HepG2 (cell line): ENCODE results near the gene NRG2. TPM values are rescaled to one million over a fixed set of nuclear protein-coding genes. Genes with fewer than 3 reads are reported as not detected.

ENCODE experiments used
- ATAC-seq: fragments of 200-7000 bp; cut with Tn5 transposase; 3 replicates; pipeline ENCODE4 v1.9.1; 2020; ENCODE audit warnings: mild to moderate bottlenecking, moderate library complexity
- BruUV-seq: library from RNA; stranded (reverse); fragments of 400-500 nt; replicated peaks from 2 replicates; lab custom pipeline; 2021; lab: Mats Ljungman, UMichigan
- CTCF ChIA-PET: fragments of 300-600 bp; formaldehyde crosslinking; extraction: SDS; loops from one replicate; lab custom pipeline; 2021; ENCODE audit warnings: low total read pairs, inconsistent platforms, low intra/inter-chr PET ratio; lab: Yijun Ruan, JAX
- POLR2A ChIA-PET: fragments of 350-600 bp; sonication (Branson Sonifier 250); formaldehyde crosslinking; loops from one replicate; lab custom pipeline; 2020; ENCODE audit warnings: antibody characterized with exemption, inconsistent platforms; lab: Yijun Ruan, JAX
- DNase-seq: peaks from one replicate; pipeline ENCODE4 v3.0.0-alpha.2; 2015; ENCODE audit warnings: low spot score
- FAIRE-seq: peaks from 3 replicates; lab custom pipeline; 2011; peaks lifted over from hg19 to GRCh38; lab: Jason Lieb, UNC
- H2AFZ ChIP-seq: one replicate; pipeline ENCODE4 v1.6.1; 2011; ENCODE audit warnings: low read length, inconsistent platforms
- H3K27ac ChIP-seq: fragments of 300-600 bp; 3 replicates; pipeline ENCODE4 v1.8.0; 2011; ENCODE audit warnings: mixed run types, mild to moderate bottlenecking, mixed read lengths, low read length, inconsistent platforms; ENCODE audit not compliant: insufficient read depth; ENCODE audit errors: extremely low read length
- H3K27me3 ChIP-seq, 2 experiments: fragments of 200-600 bp in 1 of 2; 2 replicates in 1 of 2; 3 replicates in 1 of 2; pipeline versions ENCODE4 v1.6.0 to v1.8.0; 2011; ENCODE audit warnings: low read length in 2 of 2, mild to moderate bottlenecking in 2 of 2, moderate library complexity in 2 of 2, inconsistent platforms in 1 of 2; ENCODE audit not compliant: insufficient read depth in 2 of 2, control insufficient read depth in 1 of 2
- H3K36me3 ChIP-seq, 2 experiments: fragments of 200-600 bp in 1 of 2; replicated peaks in 1 of 2; 2 replicates in 1 of 2; 3 replicates in 1 of 2; pipeline versions ENCODE4 v1.5.1 to v1.8.0; 2011; ENCODE audit warnings: low read length in 2 of 2, inconsistent platforms in 1 of 2; ENCODE audit not compliant: insufficient read depth in 2 of 2, control insufficient read depth in 1 of 2
- H3K4me1 ChIP-seq: 2 replicates; pipeline ENCODE4 v1.5.1; 2012; ENCODE audit warnings: low read length, inconsistent platforms; ENCODE audit not compliant: insufficient read depth
- H3K4me2 ChIP-seq: 2 replicates; pipeline ENCODE4 v1.6.0; 2011; ENCODE audit warnings: low read depth, low read length, inconsistent platforms
- H3K4me3 ChIP-seq, 3 experiments: fragments of 200-600 bp in 1 of 3; sonication (generic), shearing (Covaris generic) in 1 of 3; replicated peaks in 1 of 3; 2 replicates each; pipeline ENCODE4 v1.5.1; 2011 to 2016; ENCODE audit warnings: low read length in 3 of 3, inconsistent platforms in 2 of 3, low read depth in 2 of 3, mild to moderate bottlenecking in 2 of 3, control low read depth in 1 of 3, mixed read lengths in 1 of 3; ENCODE audit not compliant: insufficient read depth in 1 of 3
- H3K79me2 ChIP-seq: one replicate; pipeline ENCODE4 v1.6.1; 2011; ENCODE audit warnings: low read length, inconsistent platforms; ENCODE audit not compliant: insufficient read depth
- H3K9ac ChIP-seq: 2 replicates; pipeline ENCODE4 v1.6.0; 2011; ENCODE audit warnings: mild to moderate bottlenecking, low read depth, low read length, inconsistent platforms; ENCODE audit not compliant: insufficient read depth
- H3K9me3 ChIP-seq: 2 replicates; pipeline ENCODE4 v1.5.1; 2012; ENCODE audit warnings: mild to moderate bottlenecking, low read length
- H4K20me1 ChIP-seq: 2 replicates; pipeline ENCODE4 v1.6.0; 2011; ENCODE audit warnings: inconsistent platforms, mild to moderate bottlenecking, low read length, moderate library complexity; ENCODE audit not compliant: insufficient read depth
- ARID5B ChIP-seq: IDR thresholded peaks from 2 replicates; pipeline ENCODE4 v1.4.0; 2020; ENCODE audit warnings: mild to moderate bottlenecking, missing genetic modification reagents
- ATAD3A ChIP-seq: sonication (generic); formaldehyde crosslinking; IDR thresholded peaks from 2 replicates; pipeline ENCODE4 v1.4.0; 2020; ENCODE audit warnings: missing genetic modification reagents
- CCAR2 ChIP-seq: fragments of 200-400 bp; formaldehyde crosslinking; optimal IDR thresholded peaks from 2 replicates; pipeline ENCODE3; 2018; ENCODE audit warnings: low read depth, mild to moderate bottlenecking, low read length, moderate library complexity
- CREB1 ChIP-seq, 2 experiments: fragments of 450-650 bp in 1 of 2; IDR thresholded peaks; 2 replicates each; pipeline ENCODE4 v1.6.1; 2016 to 2017; ENCODE audit warnings: control low read depth in 1 of 2, mild to moderate bottlenecking in 1 of 2, missing compliant biosample characterization in 1 of 2, missing genetic modification characterization in 1 of 2
- CSRNP2 ChIP-seq: sonication (generic); formaldehyde crosslinking; conservative IDR thresholded peaks from 2 replicates; pipeline ENCODE4 v1.8.0; 2022; ENCODE audit warnings: low read depth, missing genetic modification reagents
- GTF3A ChIP-seq: sonication (generic); formaldehyde crosslinking; conservative IDR thresholded peaks from 2 replicates; pipeline ENCODE4 v1.4.0; 2020; ENCODE audit warnings: mild to moderate bottlenecking, missing genetic modification reagents
- NR2F1 ChIP-seq, 2 experiments: fragments of 450-650 bp in 1 of 2; formaldehyde crosslinking in 1 of 2; IDR thresholded peaks; 2 replicates each; pipeline versions ENCODE4 v1.5.0 to v1.6.1; 2016 to 2020; ENCODE audit warnings: mild to moderate bottlenecking in 1 of 2, missing compliant biosample characterization in 1 of 2, missing genetic modification reagents in 1 of 2, moderate library complexity in 1 of 2
- RFX5 ChIP-seq: IDR thresholded peaks from 2 replicates; pipeline ENCODE4 v1.6.1; 2011; ENCODE audit warnings: low read depth, low read length, improper control_type of control experiment
- ZBTB34 ChIP-seq: sonication (generic); formaldehyde crosslinking; IDR thresholded peaks from 2 replicates; pipeline ENCODE4 v1.8.0; 2022; ENCODE audit warnings: mild to moderate bottlenecking, missing genetic modification reagents
- ZBTB7B ChIP-seq: sonication (generic); formaldehyde crosslinking; IDR thresholded peaks from 2 replicates; pipeline ENCODE4 v1.4.0; 2020; ENCODE audit warnings: missing genetic modification reagents
- ZNF121 ChIP-seq: sonication (generic); formaldehyde crosslinking; IDR thresholded peaks from 2 replicates; pipeline ENCODE4 v1.5.0; 2020; ENCODE audit warnings: mild to moderate bottlenecking, missing genetic modification reagents
- ZNF282 ChIP-seq: fragments of 450-650 bp; IDR thresholded peaks from 2 replicates; pipeline ENCODE4 v1.6.1; 2018; ENCODE audit not compliant: partially characterized antibody
- ZNF556 ChIP-seq: sonication (generic); formaldehyde crosslinking; IDR thresholded peaks from 2 replicates; pipeline ENCODE4 v1.4.0; 2020; ENCODE audit warnings: mild to moderate bottlenecking, missing genetic modification reagents, borderline replicate concordance
- ZNF737 ChIP-seq: sonication (generic); formaldehyde crosslinking; IDR thresholded peaks from 2 replicates; pipeline ENCODE4 v1.5.0; 2020; ENCODE audit warnings: missing genetic modification reagents, mild to moderate bottlenecking, borderline replicate concordance
- WGBS: methylation state at CpG from one replicate; pipeline ENCODE4 v1.1.6; 2017; ENCODE audit warnings: low lambda C conversion rate; 5-methylcytosine and 5-hydroxymethylcytosine counted together
- in situ Hi-C: cut with HindIII; loops from 2 replicates; pipeline ENCODE4 v1.10.0; 2017; ENCODE audit warnings: low pct_unique_long_range_greater_than_20kb; ENCODE audit not compliant: extremely low pct_ligation_motif_present
- intact Hi-C: fragments of 100-400 bp; cut with micrococcal nuclease; formaldehyde crosslinking; loops from one replicate; pipeline ENCODE4 v1.10.0; 2022; ENCODE audit not compliant: unreplicated experiment
- polyA plus RNA-seq, 8 experiments: library from polyadenylated mRNA; depleted of rRNA in 3 of 8; stranded (reverse) in 7 of 8; unstranded in 1 of 8; fragments of >200 nt; fragmentation: Illumina TruSeq in 4 of 8; extraction: Trizol in 4 of 8; gene quantifications; 2 replicates each; pipeline versions ENCODE4 v1.2.1 to v1.2.3, GENCODE V29; 2011 to 2016; ENCODE audit warnings: low read depth in 4 of 8, missing spikeins in 1 of 8, mixed read lengths in 1 of 8; ENCODE audit not compliant: insufficient read depth in 1 of 8
- total RNA-seq, 5 experiments: library from RNA; depleted of rRNA; stranded (reverse); fragments of >200 nt; fragmentation: Illumina TruSeq; extraction: Trizol; gene quantifications; 2 replicates each; pipeline ENCODE4 v1.2.3, GENCODE V29; 2016; ENCODE audit warnings: low read depth in 1 of 5
- TF ChIP-seq, protein P1 (sequence below): sonication (generic); formaldehyde crosslinking; IDR thresholded peaks from 2 replicates; pipeline ENCODE4 v1.8.0; 2022; ENCODE audit warnings: low read depth, missing genetic modification reagents
- TF ChIP-seq, protein P2 (sequence below): sonication (generic); formaldehyde crosslinking; IDR thresholded peaks from 2 replicates; pipeline ENCODE4 v1.8.1; 2023; ENCODE audit warnings: mild to moderate bottlenecking, moderate library complexity, missing genetic modification reagents

Gene NRG2
- total and polyA plus RNA-seq, 2 of the 13 experiments (the other 11 are each of a cell fraction or from before 2014, with no cell fraction given), result not detected

- ChIA-PET CTCF (no interaction called here), POLR2A (no interaction called here)
- Histone ChIP-seq H3K27me3 (peaks cover 3 to 27% of the 10 kb centered on the region in 2 experiments; a peak in 3 of 5 replicates), H3K79me2 (no peaks in the 10 kb centered on the region), H3K4me1 (peaks cover 8% of the 10 kb centered on the region; the same call in 1 of the 2 replicates), H3K9ac (no peak overlapping the region), H2AFZ (no peak overlapping the region), H3K27ac (no peak overlapping the region), H3K9me3 (no peaks in the 10 kb centered on the region), H4K20me1 (no peaks in the 10 kb centered on the region), H3K4me2 (no peak overlapping the region), H3K4me3 (no peak overlapping the region), H3K36me3 (no peaks in the 10 kb centered on the region)
- ATAC-seq (no peak), DNase-seq (no peak), FAIRE-seq (no peak)
- BruUV-seq, result no TSS peak
- 0% methylated on average over 1 of the region's 1 CpG for WGBS
- intact Hi-C loops, result no loop called here
- no peak for TF ChIP-seq ATAD3A
- TF ChIP-seq ZBTB7B (CRISPR knock-in tag), result no peak
- TF ChIP-seq, protein P1, sequence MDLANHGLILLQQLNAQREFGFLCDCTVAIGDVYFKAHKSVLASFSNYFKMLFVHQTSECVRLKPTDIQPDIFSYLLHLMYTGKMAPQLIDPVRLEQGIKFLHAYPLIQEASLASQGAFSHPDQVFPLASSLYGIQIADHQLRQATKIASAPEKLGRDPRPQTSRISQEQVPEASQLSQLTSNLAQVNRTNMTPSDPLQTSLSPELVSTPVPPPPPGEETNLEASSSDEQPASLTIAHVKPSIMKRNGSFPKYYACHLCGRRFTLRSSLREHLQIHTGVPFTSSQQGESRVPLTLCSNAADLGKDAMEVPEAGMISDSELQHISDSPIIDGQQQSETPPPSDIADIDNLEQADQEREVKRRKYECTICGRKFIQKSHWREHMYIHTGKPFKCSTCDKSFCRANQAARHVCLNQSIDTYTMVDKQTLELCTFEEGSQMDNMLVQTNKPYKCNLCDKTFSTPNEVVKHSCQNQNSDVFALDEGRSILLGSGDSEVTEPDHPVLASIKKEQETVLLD (CRISPR knock-in tag), result no peak
- no peak for TF ChIP-seq RFX5
- TF ChIP-seq ZNF737 (CRISPR knock-in tag), result no peak
- TF ChIP-seq ZBTB34 (CRISPR knock-in tag), result no peak
- no peak for TF ChIP-seq CREB1 (IDR thresholded peaks at IDR 0.05)
- no peak for TF ChIP-seq CREB1 (CRISPR knock-in tag; IDR thresholded peaks at IDR 0.05)
- TF ChIP-seq ZNF556 (CRISPR knock-in tag), result no peak
- TF ChIP-seq, protein P2, sequence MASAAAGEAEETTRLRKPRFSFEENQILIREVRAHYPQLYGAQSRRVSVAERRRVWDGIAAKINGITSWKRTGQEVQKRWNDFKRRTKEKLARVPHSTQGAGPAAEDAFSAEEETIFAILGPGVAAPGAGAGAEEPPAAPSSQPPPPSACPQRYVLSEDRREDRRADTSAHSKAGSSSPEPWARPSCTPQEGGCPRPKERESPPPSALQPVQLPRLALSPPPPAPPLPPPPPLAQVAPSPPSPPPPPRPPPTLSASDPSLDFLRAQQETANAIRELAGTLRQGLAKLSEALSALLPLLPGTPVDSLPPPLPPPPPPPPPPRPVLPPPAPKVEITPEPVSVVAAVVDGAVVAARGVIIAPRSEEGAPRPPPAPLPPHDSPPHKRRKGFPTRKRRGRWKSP (CRISPR knock-in tag), result no peak
- no peak for TF ChIP-seq ZNF282
- TF ChIP-seq GTF3A, result no peak
- TF ChIP-seq ARID5B, result no peak
- no peak for TF ChIP-seq CCAR2
- TF ChIP-seq CSRNP2 (CRISPR knock-in tag), result no peak
- TF ChIP-seq ZNF121 (CRISPR knock-in tag), result no peak
- TF ChIP-seq NR2F1 (CRISPR knock-in tag; IDR thresholded peaks at IDR 0.05), result no peak
- in situ Hi-C loops, result no loop called here
Measured at GRCh38 chr5:140013536-140013935, 29.6 kb downstream of the NRG2 start.
